Stimulated activated CD8-positive, alpha-beta memory T cell treated with anti-CD3 and anti-CD28 coated beads, Interleukin-12 subunit alpha, Interleukin-12 subunit beta, amount 100 ng/mL, for 4 hours (primary cell): ENCODE data around the gene SLC31A2.

ENCODE experiments used
- DNase-seq: peaks from one replicate; pipeline ENCODE4 v3.0.0-alpha.2; 2020; ENCODE audit warnings: low read depth

SLC31A2 gene

DNA sequence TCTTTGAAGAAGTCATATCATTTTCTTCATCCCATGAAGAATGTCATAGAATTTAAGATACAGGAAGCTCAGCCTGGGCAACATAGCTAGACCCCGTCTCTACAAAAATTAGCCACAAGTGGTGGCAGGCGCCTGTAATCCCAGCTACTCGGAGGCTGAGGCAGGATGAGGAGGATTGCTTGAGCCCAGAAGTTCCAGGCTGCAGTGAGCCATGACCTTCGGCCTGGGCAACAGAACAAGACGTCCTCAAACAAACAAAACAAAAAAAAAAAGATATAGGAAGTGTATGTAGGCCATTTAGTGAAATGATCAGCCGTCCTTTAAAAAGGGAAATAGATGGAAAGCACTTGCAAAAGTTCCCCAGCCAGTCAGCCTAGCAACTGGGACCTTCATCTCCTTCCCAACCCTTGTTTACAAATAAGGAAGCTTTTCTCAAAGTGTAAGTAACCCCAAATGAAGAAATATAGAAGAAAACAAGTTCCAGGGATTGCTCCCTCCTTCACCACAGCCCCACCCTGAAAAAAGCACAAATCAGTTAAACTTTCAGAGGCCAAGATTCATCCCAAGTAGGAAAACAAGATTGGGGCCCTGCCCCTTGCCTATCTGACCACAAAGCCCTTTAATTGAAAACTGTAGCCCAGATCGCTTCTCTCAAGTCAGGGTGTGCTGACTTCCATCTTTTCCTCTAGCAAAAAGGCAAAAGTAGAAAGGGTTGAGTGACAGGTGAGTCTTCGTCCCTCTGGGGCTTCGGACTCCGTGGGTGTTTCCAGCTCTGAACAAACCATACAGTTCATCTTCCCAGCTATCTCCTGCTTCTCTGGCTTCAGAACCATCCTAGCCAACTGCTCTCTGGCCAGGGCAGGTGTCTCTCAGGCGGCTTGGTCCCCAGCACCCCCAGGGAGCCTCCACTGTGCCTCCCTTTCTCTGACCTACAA is 1.2 kb downstream of the SLC31A2 start:
- no peak for DNase-seq

DNA sequence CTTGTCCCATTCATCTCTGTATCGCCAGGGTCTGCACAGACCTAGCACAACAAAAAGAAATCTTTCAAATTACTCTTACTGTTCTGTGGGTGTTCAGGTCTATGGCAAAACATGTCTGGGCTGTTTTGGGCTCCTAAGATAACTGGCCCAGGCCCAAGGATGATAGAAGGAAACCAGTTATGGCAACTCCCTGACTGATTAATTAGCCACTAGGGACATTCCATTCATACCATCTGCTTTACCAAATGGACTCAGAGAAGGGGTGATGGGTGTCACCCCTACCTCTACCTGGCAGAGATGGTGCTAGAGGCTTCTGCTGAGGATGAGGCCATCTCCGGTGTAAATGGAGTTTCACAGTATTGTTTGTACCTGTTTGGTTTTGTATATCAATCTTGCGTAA is 1.9 kb downstream of the SLC31A2 start:
- DNase-seq, result no peak

DNA sequence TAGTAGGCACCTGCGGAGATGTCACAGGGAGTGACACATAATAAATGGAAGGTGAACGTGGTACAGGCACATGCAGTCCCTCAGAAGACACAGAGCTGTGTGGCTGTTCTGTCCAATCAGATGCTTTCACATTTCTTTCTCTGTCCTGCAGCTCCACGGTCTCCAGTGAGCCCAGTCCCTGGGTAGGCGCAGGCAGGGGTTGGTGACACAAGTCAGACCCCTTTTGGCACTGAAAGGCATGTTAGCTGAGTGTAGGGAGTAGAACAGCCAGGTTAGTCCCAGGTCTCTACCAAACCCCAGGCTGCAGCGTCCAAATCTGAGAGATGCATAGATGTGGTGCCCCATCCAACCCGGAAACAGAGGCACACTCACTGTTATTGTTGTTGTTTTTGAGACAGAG is 2.8 kb downstream of the SLC31A2 start:
- DNase-seq, result no peak

DNA sequence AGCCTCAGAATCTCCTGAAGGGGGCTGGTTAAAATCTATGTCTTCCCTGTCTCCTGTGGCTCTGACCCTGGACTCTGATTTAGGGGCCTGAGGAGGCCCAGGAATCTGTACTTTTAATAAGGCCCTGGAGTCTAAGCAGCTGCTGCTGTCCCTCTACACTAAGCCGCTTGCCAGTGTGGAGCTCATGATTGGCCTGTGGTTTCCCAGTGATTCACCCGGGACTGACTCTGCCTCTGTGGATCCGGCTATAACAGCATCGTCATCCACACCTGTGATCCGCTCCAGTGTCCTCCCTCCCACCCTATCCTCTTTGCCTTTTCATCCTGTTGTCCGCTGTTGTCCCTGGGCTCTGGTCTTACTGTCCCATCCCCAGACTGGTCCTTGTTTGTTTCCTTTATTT is 3.7 kb downstream of the SLC31A2 start:
- no peak for DNase-seq

DNA sequence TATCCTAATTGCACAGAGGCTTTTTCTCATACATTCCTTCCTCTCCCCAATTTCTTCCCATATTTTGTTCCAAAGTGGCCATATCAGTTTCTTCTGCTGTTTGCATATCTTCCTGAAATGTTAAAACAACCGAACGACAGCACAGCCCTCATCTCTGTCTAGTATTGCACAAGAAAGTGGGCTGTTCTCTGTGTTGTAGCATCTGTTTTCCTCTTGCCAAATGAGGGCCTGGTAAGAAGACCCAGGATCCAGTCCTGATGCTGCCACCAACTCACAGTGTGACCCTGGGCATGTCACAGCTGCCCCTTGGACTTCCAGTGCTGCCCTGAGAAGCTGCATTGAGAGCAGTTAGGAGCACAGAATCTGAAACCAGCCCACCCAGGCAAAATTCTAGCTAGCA is 4.1 kb downstream of the SLC31A2 start:
- no peak for DNase-seq

- DNase-seq, result no peak
Measured at GRCh38 chr9:113155911-113156588, 5.2 kb downstream of the SLC31A2 start.

DNA sequence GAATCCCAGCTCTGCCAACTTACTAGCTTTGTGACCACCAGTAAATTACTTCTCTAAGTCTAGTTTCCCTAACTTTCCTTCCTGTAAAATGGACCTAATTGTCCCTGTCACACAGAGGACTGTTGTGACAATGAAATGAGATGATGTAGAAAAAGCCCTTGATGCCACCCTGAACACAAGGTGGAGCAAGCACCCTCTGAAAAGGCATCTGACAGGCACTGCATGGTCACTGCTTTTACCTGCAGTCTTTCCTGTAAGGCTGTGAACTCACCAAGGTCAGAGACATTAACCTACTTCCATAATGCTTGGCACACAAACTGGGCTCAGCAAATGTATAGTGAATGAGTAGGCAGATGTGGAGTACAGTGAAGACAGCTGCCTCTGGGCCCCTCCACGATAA is 6.1 kb downstream of the SLC31A2 start:
- DNase-seq, result no peak

DNA sequence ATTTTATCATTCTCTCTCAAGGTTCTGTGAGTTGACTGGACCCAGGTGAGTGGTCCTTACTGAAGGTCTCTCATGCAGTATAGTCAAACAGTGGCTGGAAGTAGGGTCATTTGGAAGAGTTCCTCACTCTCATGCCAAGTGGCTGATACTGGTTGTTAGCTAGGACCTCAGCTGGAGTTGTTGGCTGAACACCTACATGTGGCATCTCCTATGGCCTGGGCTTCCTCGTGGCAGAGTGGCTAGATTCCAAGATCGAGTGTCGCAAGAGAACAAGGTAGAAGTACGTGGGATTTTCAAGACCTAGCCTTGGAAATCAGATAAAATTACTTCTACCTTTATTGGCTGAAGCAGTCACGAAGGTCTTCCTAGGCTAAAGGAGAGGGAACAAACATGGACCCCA is 7.6 kb downstream of the SLC31A2 start:
- no peak for DNase-seq

DNA sequence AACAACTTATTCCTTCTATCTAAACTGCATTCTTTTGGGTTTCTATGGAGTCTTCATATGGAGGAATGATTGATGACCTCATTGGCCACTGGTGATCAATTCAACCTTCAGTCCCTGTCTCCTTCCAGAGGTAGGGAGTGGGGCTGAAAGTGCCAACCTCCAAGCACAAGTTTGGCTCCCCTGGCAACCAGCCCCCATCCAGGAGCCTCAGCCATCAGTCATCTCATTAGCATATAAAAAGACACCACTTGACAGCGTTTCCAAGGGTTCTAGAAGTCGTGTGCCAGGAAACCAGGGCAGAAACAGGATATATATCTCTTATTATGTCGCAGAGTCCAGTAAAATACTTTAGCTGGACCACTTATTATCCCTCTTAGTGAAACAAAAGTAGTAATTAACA is 9.8 kb downstream of the SLC31A2 start:
- no peak for DNase-seq

DNA sequence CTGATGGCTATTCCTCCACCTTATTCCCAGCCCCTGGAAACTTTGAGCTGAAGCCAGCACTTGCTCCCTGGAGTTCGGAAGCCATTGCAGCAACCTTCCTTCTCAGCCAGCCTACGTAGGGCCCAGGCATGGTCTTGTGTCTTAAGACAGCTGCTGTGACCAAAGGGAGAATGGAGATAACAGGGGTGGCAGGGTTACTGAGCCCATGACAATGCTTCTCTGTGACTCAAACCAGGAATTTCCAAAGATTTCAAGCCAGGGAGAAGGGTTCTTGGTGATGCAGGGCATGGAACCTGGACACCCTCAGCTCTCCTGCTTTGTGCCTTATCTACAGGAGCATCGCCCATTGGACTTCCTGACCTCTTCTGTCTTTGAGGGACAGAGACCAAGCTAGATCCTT is 12.2 kb downstream of the SLC31A2 start:
- no peak for DNase-seq

DNA sequence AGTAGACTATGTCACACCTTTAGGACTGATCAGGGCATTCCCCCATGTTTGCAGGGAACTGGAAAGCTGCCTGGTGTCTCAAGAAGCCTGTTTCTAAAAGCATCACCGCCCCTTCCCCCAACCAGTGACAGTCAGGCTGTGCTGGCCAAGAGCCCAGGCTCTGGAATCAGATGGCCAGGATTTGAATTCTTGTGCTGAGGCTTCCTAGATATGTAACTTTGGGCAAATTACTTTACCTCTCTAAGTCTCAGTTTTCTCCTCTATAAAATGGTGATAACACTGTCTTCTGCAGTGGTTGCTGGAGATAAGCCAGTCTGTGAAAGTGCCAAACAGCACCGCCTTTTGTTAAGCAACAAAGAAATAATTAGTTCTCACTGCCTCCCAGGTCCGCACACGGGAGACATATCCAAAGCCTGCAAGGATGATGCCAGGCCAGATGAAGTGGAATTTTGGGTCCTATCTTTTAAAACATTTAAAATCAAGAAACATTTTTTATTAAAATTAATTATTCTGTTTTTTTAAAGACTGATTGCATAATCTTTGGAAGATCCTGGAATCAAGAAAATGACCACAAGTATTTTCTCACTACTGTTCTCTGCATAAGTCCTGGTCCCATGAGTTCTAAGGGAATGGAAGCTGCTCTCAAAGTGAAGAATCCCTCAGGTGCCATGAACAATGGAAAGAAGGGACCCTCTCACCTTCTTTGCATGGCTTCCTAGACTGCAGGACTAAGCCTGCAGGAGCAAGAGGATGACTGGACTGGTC is 13.9 kb downstream of the SLC31A2 start:
- DNase-seq, result no peak

- DNase-seq, result no peak
Measured at GRCh38 chr9:113166039-113166438, 15.2 kb downstream of the SLC31A2 start.

GRCh38 chr9:113168809-113169208 is 18.0 kb downstream of the SLC31A2 start:
- DNase-seq, result no peak

GRCh38 chr9:113173341-113173740 is 22.5 kb downstream of the SLC31A2 start:
- no peak for DNase-seq

DNA sequence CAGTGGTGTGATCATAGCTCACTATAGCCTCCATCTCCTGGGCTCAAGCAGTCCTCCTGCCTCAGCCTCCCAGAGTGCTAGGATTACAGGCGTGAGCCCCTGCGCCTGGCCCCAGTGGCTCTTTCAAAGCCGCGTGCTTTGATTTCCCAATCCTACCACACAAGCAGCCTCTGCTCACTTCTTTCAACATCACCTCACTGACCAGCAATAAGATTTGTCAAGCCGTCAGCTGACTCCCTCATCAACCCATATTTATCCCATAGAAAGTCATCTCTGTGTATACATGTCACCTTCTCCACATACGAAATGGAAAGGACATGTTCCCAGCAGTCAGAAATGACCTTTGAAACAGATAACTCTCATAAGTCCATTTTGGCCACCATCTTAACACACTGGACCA is 26.0 kb downstream of the SLC31A2 start:
- DNase-seq, result no peak

GRCh38 chr9:113177251-113177650 is 26.4 kb downstream of the SLC31A2 start:
- no peak for DNase-seq

DNA sequence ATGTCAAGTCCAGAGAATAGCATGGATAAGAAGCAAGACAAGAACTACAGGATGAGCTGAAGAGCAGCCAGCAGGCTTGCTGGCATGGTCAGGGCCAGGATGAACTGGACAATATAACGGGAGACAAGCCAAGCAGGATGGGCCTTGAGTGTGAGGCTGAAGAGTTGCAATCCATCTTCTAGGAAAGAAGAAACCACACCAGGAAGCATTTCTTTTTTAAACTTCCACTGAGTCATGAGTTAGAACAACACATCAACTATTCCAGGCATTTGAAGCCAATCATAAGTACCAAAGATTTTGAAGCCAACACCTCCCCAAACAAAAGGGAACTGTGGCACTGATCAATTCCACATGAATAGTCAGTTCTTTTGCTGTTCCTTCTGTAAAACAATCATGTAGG is 27.3 kb downstream of the SLC31A2 start:
- no peak for DNase-seq

- DNase-seq, result no peak
Measured at GRCh38 chr9:113179839-113180238, 29.0 kb downstream of the SLC31A2 start.

- no peak for DNase-seq
Measured at GRCh38 chr9:113181165-113181564, 30.4 kb downstream of the SLC31A2 start.

- no peak for DNase-seq
Measured at GRCh38 chr9:113183956-113184488, 33.2 kb downstream of the SLC31A2 start.

- DNase-seq, result no peak
Measured at GRCh38 chr9:113184539-113184938, 33.7 kb downstream of the SLC31A2 start.

DNA sequence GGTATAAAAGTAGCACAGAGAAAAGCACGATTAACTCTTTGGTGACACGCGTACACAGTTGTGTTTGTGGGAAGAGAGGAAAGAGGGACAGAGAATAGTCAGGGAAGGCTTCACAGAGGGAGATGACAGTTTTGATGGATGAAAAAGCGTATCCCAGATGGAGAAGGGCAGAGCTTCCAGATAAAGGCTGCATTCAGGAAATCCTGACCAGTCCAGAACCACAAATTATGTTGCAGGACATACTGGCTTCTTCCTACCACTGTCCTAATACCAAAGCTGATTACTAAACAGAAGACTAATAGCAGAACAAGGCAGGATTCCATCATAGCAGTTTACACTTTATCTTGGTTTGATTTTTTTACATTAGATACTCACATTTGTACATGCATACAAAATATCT is 34.5 kb downstream of the SLC31A2 start:
- no peak for DNase-seq
